ENCODE data around the gene OR2J2.
"Not testable (repeated sequence)": the region's sequence is repeated elsewhere in the genome, so short reads cannot be mapped to it uniquely, and the experiment has no call there.

- TF ChIP-seq SMAD3 (CRISPR knock-in tag; conservative IDR thresholded peaks at IDR 0.05); SIN3A (IDR thresholded peaks at IDR 0.05; ENCODE audit: borderline replicate concordance in 2 of 2, control insufficient read depth in 1 of 2, low read depth in 2 of 2, low read length in 2 of 2); TEAD4 (IDR thresholded peaks at IDR 0.05; ENCODE audit: low read length); TEAD4 (CRISPR knock-in tag; IDR thresholded peaks at IDR 0.05; ENCODE audit: borderline replicate concordance); ZBTB34 (CRISPR knock-in tag; IDR thresholded peaks at IDR 0.05); KDM1A (IDR thresholded peaks at IDR 0.05): not testable (repeated sequence)
Observed at GRCh38 chr6:29188659-29189058, 18.0 kb downstream of the OR2J2 start.
